Anterior cingulate cortex (tissue), 58 donors: ENCODE data around the gene ATL1.
"Not testable (repeated sequence)": the region's sequence is repeated elsewhere in the genome, so short reads cannot be mapped to it uniquely, and the experiment has no call there.

Source experiments
- DNase-seq, 58 donors: peaks; one replicate each; lab custom pipeline; 2025; lab: John Stamatoyannopoulos, UW

Gene ATL1

DNA sequence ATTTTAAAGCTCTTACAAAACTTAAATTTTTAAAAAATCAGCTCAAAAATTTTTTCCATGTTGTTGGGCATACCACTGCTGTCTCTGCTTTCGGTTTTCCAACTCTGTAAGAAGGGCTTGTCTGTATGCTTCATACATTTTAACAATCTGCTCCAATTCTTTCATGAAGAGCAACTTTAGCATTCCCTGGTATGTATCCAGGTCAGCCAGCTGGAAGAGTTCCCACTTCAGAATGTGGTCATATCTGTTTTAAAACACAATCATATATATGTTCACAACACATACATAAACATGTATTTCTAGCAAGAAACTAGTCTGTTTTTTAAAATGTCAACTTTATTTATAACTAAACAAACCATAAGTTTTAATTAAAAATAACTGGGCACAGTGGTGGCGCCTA is 75.2 kb downstream of the ATL1 start:
- DNase-seq, result no peak

DNA sequence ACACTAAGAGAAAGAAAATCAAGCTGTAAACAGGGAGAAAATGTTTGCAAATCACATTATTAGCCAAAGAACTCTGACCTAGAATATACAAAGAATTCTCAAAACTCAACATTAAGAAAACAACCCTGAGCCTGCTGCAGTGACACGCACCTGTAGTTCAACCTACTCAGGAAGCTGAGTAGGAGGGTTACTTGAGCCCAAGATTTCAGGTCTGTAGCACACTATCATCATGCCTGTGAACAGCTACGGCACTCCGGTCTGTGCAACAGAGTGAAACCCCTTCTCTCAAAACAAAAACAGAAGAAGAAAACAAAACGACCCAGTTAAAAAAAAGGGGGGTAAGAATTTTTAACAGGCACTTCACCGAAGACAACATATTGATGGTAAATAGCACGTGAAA is 87.3 kb downstream of the ATL1 start:
- no peak for DNase-seq

DNA sequence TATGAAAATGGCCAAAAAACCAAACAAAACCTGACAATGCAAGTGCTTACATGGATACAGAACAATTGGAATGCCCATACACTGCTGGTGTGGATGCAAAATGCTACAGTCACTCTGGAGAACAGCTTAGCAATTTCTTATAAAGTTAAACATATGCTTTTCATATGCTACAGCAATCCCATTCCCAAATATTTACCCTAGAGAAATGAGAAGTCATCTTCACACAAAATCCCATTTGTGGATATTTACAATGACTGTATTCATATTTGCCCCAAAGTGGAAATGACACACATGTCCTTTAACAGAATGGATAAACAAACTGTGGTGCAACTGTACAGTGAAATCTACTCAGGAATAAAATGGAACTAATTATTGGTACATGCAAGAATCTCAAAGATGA is 87.8 kb downstream of the ATL1 start:
- DNase-seq, result no peak

DNA sequence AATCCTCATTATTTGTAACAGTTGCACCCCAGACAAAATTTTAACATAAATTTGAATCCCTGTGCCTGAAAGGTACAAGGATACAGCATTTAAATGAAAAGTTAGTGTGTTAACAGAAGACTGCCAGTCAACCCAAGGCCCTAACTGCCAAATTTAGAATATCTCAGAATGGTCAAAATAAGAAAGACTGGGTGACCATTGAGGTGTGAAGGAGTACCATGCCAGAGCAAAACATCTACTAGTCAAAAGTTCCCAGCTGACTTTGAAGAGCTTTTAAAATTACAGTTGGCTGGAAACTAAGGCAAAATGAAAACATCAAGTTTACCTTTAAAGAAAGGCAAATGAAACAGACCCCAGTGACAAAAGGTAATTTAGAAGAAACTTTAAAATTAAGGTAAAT is 89.7 kb downstream of the ATL1 start:
- no peak for DNase-seq

DNA sequence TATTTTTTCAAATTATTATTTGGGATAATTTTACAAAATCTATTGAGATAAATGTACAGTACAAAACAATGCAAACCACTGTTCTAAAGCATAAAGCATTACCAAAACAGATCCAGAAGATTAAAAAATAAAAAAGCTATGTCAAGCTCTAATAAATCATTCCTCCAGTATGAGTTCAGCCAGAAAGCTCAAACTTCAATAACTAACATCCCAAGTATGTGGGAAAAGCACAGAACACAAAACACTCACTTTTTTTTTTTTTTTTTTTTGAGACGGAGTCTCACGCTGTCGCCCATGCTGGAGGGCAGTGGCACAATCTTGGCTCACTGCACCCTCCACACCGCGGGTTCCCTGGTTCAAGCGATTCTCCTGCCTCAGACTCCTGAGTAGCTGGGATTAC is 96.8 kb downstream of the ATL1 start:
- DNase-seq, result no peak

DNA sequence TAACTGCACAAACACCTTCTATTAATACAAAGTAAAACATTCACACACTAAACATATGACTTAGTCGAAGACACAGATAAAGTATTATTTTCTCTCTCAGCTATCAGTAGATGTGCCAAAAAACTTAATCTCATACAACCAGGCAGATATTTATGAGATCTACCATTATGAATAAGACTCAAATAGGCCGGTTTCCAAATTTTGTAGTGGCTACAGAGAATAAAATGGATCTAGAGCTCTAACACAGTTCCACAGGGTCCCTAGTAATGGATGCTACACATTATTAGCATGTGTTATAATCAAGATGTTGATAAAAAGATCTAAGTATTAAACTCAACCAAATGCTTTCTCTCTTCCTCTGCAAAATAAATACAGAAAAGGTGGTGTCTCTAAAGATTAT is 97.8 kb downstream of the ATL1 start:
- DNase-seq, result no peak

DNA sequence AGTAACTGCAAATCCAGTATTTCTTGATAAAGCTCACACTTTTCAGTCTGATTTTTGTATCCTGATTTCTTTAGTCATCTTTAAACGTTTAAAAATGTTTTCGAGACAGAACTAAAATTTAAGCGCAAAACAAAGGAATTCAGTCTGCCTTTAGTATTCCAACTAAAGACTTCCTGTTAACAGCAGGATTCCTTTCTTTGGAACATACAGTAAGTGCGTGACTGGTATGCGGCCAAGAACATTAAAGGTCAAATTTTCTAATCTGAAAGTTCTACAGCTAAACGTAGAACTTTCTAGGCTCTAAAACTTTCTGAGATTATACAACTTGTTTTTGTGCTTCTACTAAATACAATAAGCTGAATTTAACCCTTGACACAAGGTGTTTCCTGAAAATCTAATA is 98.3 kb downstream of the ATL1 start:
- DNase-seq, result no peak

DNA sequence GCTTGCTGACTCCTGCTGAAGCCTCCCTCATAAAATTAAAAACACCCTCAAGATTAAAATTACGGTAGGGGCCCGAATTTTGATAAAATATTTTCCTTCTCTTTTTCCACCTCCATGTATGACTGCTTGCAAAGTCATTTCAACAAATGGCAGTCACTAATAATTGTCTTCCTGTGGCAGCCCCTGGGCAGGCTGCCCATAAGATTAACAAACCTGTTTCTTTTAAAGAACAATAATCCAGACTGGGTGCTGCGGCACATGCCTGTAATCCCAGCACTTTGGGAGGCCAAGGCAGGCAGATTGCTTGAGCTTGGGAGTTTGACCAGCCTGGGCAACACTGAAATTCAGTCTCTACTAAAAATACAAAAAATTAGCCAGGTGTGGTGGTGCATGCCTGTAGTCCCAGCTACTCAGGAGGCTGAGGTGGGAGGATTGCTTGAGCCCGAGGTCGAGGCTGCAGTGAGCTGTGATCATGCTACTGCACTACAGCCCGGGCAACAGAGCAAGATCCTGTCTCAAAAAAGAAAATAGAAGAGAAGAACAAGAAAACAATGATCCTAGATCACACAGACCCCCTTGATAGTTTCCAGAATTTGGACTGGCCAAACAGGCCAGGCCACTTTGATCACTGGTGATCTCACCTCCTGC is 99.5 kb downstream of the ATL1 start:
- no peak for DNase-seq

DNA sequence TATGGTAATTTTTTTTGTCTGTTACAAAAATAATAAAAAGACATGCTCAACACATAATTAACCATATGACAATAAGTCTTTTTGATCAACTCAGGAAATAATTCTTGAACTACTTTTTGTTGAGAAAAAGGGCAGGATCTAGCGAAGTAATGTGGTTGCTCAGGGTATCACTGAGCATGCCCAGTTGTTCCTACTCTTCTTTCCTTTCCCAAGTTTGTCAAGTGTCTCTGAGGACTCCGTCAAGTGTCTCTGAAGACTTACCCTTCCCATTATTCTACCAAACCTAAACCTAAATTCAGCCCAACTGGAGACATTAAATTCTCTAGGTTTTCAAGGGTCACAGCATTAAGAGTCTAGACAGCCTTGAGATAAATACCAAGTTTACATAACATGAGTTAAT is 104.6 kb downstream of the ATL1 start:
- DNase-seq, result not testable (repeated sequence)

DNA sequence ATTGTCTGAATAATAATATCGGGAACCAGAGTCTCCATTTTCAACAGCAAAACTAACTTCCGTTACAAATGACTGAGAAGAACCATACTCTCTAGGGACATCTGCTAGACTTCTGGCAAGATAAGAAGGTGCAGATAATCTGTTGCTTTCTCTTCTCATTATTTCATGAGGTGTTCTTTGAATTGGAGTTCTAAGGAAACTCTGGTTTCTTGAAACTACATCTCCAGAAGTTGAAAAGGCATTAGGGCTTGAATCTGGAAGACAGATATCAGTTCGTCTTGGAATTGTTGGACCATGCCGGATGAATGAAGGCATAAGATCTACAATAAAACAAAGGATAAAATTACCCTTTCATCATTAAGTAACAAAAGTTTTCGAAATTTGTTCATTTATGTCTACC is 105.4 kb downstream of the ATL1 start:
- not testable (repeated sequence) for DNase-seq

DNA sequence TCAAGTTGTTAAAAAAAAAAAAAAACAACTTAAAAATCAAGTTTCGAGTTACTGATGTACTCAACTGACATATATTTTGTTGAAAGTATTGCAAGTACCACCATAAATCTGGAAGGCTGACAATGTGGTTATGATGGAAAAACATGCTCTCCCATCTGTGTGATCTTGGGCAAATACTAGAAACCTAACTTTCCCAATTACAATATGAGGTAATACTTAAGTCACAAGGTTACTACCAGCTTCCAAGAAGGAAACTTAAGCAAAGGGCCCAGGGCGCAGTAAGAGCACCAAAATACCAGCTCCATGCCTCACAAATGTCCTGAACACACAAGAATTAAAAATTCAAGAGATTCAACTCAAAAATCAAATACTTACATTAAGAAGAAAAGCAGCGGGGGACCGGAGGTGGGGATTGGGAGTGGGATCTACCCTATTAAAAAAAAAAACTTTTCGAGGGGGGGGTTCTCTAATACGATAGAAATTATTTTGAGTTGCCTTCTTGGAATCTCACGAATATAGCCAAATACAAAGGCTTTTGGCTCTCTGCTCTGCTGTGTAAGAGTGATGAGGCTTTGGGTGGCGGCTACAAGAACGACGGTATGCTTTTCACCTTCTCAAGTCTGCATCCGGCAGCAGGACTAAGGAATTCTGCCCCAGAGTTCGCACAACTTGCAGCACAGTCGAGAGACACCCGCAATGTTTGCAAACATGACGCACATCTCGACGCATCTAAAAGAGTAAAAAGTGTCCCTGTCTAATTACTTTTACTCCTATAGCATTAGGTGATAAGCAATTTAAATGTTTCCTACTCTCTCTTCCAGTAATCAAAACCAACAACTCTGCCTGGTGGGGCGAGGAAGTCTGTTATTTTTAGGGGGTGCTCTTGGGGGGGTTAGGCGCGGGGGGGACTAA is 107.1 kb downstream of the ATL1 start:
- peak in 12 of 58 donors; percentile 3 to 32 (median 10) for DNase-seq

DNA sequence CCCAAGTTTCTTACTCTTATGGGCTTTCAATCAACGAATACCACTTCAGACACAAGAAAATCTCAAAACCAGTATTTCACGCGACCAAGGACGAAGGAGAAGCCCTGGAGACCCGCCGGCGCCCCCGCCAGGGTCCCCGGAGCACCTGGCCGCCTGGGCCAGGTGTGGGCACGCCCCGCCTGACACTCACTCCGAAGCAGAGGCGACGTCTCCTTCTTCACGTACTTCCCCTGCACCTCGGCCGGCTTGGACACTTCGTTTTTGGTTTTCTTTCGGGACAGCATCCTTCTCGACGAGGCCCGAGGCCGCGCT is 107.7 kb downstream of the ATL1 start:
- DNase-seq, result peak in 12 of 58 donors; percentile 11 to 65 (median 45)

DNA sequence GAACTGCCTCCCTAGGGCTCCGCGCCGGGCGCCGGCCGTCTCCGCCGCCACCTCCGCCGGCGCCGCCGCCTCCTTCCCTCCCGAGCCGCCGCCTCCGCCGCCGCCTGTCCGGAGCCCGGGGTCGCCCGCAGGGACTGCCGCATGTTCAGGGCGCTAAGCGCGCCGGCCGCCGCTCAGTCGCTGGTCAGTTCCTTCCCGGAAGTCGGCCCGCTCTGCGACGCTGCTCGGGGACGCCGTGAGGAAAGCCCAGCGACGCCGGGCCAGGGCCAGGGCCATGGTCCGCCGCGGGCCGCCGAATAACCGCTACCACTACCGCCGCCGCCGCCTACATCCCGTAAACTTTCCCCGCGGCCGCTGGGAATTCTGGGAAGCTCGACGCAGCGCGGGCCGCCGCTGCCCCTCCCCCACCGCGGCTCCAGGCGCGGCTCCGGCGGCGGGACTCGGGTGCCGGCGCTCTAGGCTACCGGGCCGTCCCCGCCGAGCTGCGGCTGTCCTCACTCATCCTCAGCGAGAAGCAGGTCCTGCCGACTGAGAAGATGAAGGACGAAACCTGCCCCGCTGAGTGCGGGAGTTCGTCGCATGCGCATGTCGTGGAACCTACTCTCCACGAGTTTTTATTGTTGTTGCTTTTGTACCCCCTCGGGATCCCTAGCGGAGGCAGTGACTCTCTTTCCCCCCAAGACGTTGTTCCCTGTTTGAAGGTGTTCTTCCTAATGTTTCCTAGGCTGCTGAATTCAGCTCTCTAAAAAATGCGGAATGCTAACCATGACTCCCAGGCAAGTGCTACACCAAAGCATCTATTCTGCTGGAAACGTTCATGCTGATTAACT is 108.3 kb downstream of the ATL1 start, which contains the start of gene SAV1:
SAV1 (minus strand) TSS at position 311 of the 830 bp plus-strand sequence. CDS start 339 bp downstream, outside the sequence.
- peak in 57 of 58 donors; percentile 25 to 93 (median 77) for DNase-seq

DNA sequence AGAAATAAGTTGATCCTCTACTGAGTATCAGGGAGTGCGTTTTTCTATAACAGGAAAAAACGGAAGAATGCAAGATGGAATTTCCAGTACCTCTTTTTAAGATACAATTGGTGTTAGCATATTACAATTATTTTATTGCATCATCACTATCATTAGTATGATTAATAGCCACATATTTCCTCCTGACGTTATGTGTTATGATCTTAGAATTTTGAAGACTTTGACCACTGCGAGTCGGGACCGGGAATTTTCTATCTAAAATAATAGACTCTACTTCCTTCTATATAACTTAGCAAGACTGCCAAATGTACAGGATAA is 108.8 kb downstream of the ATL1 start:
- no peak for DNase-seq

DNA sequence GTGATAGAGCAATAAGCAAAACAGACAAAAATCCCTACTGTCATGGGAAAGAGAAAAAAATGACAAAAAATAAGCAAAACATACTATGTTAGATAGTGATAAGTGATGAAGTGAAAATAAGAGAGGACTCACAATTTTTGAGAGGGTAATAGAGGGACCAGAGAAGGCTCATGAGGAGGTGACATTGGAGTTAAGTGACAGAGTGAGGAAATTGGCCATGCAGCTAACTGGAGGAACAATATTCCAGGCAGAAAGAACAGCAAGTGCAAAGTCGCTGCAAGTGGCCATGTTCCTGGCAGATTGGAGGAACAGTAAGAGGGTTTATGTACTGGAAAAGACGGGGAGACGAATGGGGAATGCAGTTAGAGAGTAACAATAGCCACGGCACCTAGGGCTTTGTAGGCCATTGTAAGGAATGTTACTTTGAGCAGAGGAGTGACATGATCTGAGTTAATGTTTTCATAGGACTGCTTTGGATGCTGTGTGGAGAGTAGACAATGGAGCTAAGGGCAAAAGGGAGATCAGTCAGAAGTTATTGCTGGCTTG is 109.6 kb downstream of the ATL1 start:
- DNase-seq, result peak in 1 of 58 donors; percentile 9

DNA sequence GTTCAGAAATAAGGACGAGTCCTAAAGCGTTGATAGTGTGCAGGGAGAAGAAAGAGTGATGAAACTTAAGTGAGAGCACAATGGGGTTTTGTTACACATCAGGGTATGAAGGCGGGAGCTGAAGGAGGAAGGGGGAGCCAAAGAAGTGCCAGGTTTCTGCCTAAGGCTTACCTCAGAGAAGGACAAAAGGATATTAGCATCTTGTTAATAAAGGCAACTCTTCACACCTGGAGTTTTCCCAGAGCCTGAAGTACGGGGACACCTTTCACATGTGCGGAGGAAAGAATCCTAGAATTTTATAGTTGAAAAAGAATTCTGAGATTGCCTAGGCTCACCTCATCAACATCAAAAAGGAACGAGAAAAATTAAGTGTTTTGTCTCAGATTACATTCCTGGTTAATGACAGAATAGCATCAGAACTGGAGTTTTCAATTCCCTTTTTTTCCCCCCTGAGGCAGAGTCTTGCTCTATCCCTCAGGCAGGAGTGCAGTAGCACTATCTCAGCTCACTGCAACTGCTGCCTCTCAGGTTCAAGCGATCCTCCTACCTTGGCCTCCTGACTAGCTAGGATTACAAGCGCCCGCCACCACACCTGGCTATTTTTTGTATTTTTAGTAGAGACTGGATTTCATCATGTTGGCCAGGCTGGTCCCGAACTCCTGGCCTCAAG is 110.4 kb downstream of the ATL1 start:
- no peak for DNase-seq

DNA sequence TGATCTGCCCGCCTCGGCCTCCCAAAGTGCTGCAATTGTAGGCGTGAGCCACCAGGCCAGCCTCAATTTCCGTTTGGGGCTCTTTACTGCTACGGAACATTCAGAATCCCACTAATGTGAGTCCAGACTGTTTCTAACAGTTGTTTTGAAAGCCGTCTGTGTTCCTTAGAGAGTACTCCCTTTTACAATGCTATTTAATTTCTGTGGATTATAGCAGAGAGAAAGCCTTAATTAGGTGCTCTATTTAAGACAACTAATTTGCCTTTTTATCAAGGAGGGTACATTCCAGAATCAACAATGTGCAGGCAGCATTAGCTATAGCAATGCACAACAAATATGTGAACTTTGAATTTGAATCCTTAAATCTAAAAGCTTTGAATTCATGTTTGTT is 110.9 kb downstream of the ATL1 start:
- no peak for DNase-seq

DNA sequence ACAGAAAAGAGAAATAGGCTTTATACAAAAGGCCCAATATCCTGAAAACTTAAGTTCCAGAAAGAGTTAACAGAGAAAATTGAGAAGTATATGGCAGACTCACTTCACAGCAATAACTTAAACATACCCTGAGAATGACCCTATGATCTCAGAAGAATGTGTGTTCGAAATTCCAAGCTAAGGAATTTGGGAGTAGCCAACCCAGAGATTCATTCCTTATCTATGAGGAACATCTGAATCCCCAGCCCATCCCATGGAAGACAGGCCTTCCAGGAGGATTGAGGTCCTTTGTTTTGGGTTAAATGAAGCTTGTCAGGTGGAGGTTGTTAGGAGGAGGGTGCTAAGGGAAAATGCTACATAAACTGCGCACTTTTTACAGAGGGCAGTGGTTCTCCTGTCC is 115.7 kb downstream of the ATL1 start:
- no peak for DNase-seq

DNA sequence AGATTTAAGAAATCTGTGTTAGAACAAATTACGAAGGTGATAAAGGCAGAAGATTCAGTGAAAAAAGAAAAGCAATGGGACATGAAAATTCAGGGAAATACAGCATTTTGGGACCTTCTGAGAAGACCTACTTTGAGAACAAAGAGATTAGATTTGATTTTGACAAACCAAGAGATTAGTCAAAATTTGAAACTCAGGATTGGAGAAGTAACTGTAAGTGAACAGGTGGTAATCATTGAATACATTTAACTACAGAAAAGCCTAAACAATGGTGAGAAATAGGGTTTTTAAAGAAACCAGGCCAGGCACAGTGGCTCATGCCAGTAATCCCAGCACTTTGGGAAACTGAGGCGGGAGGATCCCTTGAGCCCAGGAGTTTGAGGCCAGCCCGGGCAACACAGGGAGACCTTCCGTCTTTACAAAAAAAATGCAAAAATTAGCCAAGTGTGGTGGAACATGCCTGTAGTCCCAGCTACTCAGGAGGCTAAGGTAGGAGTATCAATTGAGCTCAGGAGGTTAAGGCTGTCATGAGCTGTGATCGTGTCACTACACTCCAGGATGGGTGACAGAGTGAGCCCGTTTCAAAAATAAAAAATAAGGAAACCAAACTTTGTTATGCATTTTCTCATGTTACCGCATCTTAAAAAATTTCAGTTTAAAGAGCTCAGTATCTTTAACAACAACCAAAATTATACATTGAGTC is 117.0 kb downstream of the ATL1 start:
- no peak for DNase-seq
